Activated CD8-positive, alpha-beta memory T cell treated with anti-CD3 and anti-CD28 coated beads for 36 hours (primary cell): Measurements from ENCODE around the gene DDA1. TPM values are rescaled to one million over a fixed set of nuclear protein-coding genes. Genes with fewer than 3 reads are reported as not detected.

Experiments
- CTCF ChIA-PET: fragments of 350-600 bp; sonication (Branson Sonifier 250); formaldehyde crosslinking; loops from one replicate; lab custom pipeline; 2021; ENCODE audit warnings: antibody characterized with exemption; lab: Charles Lee
- POLR2A ChIA-PET: fragments of 350-600 bp; sonication (Branson Sonifier 250); formaldehyde crosslinking; loops from one replicate; lab custom pipeline; 2021; ENCODE audit warnings: antibody characterized with exemption; lab: Charles Lee
- total RNA-seq, 2 experiments: library from RNA; stranded (reverse); gene quantifications; one replicate each; pipeline ENCODE4 v1.2.3, GENCODE V29; 2021

Gene DDA1
- total RNA-seq, result 10 to 100 TPM; 44.1 to 45.9 TPM

- CTCF ChIA-PET, result interaction anchor here (0.5 to 1.4 kb wide), 8 partner anchors 11 to 325 kb away, joined by 3 to 6 read pairs (median 3); partner anchors contain the start of gene ANO8
Measured at GRCh38 chr19:17309198-17309964, at the start of gene DDA1. TSS of gene DDA1 (plus strand) at chr19:17309563. CDS start at chr19:17309655, 92 bp downstream.

GRCh38 chr19:17259934-17260333 is 49.4 kb upstream of the DDA1 start:
- CTCF ChIA-PET, result interaction anchor here (0.6 to 4.6 kb wide), 14 partner anchors 11 to 808 kb away, joined by 3 to 31 read pairs (median 4); partner anchors contain the start of gene ANKLE1

More at GRCh38 chr19:17309198-17309964, at the start of gene DDA1:
- POLR2A ChIA-PET, result interaction anchor here (0.5 to 1.2 kb wide), 8 partner anchors 19 to 967 kb away, joined by 3 to 4 read pairs (median 3); partner anchors contain the start of genes ANO8 and GTPBP3

GRCh38 chr19:17260842-17261325 is 48.5 kb upstream of the DDA1 start:
- POLR2A ChIA-PET, result interaction anchor here (0.7 kb wide), 1 partner anchor 75 kb away, joined by 5 read pairs; no protein-coding TSS in a partner anchor

More at GRCh38 chr19:17259934-17260333, 49.4 kb upstream of the DDA1 start:
- POLR2A ChIA-PET, result no interaction called here

GRCh38 chr19:17262557-17262956 is 46.8 kb upstream of the DDA1 start:
- ChIA-PET CTCF (interaction anchor here (0.7 to 4.6 kb wide), 4 partner anchors 14 to 188 kb away, joined by 3 to 31 read pairs (median 4); partner anchors contain the start of gene ANKLE1), POLR2A (interaction anchor here (0.6 to 0.7 kb wide), 2 partner anchors 17 to 172 kb away, joined by 3 to 6 read pairs; no protein-coding TSS in a partner anchor)

More at GRCh38 chr19:17260842-17261325, 48.5 kb upstream of the DDA1 start:
- CTCF ChIA-PET, result interaction anchor here (0.6 to 4.6 kb wide), 14 partner anchors 12 to 481 kb away, joined by 3 to 31 read pairs (median 4); partner anchors contain the start of gene ANKLE1

GRCh38 chr19:17263712-17264640 is 45.4 kb upstream of the DDA1 start:
- POLR2A ChIA-PET, result no interaction called here

GRCh38 chr19:17264641-17264979 is 44.8 kb upstream of the DDA1 start, which contains the start of gene USHBP1:
TSS of gene USHBP1 (minus strand) at chr19:17264745. CDS start at chr19:17264299, 446 bp downstream.
- ChIA-PET CTCF (interaction anchor here (0.8 to 5.3 kb wide), 4 partner anchors 9 to 59 kb away, joined by 3 to 35 read pairs (median 6); partner anchors contain the start of gene ANKLE1), POLR2A (no interaction called here)

More at GRCh38 chr19:17263712-17264640, 45.4 kb upstream of the DDA1 start:
- CTCF ChIA-PET, result interaction anchor here (0.8 to 4.6 kb wide), 5 partner anchors 9 to 201 kb away, joined by 3 to 31 read pairs (median 4); partner anchors contain the start of gene ANKLE1

- POLR2A ChIA-PET, result interaction anchor here (0.7 to 1.0 kb wide), 2 partner anchors 16 to 139 kb away, joined by 3 to 6 read pairs; partner anchors contain the start of genes ANKLE1 and BST2
- CTCF ChIA-PET, result interaction anchor here (1.3 to 5.3 kb wide), 3 partner anchors 16 to 31 kb away, joined by 4 to 35 read pairs (median 4); partner anchors contain the start of gene ANKLE1
Measured at GRCh38 chr19:17266026-17266425, 43.3 kb upstream of the DDA1 start.

GRCh38 chr19:17266589-17266974 is 42.8 kb upstream of the DDA1 start:
- CTCF ChIA-PET, result interaction anchor here (0.6 to 5.3 kb wide), 3 partner anchors 15 to 650 kb away, joined by 3 to 35 read pairs (median 4); partner anchors contain the start of gene ANKLE1
- POLR2A ChIA-PET, result interaction anchor here (0.6 to 1.2 kb wide), 8 partner anchors 15 to 768 kb away, joined by 3 to 5 read pairs (median 3); partner anchors contain the start of genes ANKLE1 and BST2

GRCh38 chr19:17266975-17267788 is 42.2 kb upstream of the DDA1 start, which contains the start of gene BABAM1:
TSS of gene BABAM1 (plus strand) at chr19:17267443. CDS start at chr19:17268807, 1,364 bp downstream.
- ChIA-PET CTCF (interaction anchor here (0.6 to 5.3 kb wide), 5 partner anchors 10 to 651 kb away, joined by 3 to 35 read pairs (median 3); partner anchors contain the start of genes ANKLE1 and MVB12A), POLR2A (interaction anchor here (0.6 to 1.2 kb wide), 9 partner anchors 14 to 767 kb away, joined by 3 to 5 read pairs (median 3); partner anchors contain the start of genes ANKLE1 and BST2)

- POLR2A ChIA-PET, result interaction anchor here (0.7 kb wide), 2 partner anchors 152 to 228 kb away, joined by 5 read pairs; no protein-coding TSS in a partner anchor
- CTCF ChIA-PET, result interaction anchor here (5.3 kb wide), 1 partner anchor 13 kb away, joined by 35 read pairs; the partner anchor contains the start of gene ANKLE1
Measured at GRCh38 chr19:17268754-17269153, 40.6 kb upstream of the DDA1 start.

GRCh38 chr19:17274892-17275291 is 34.5 kb upstream of the DDA1 start:
- ChIA-PET POLR2A (interaction anchor here (0.6 kb wide), 1 partner anchor 17 kb away, joined by 4 read pairs; no protein-coding TSS in a partner anchor), CTCF (interaction anchor here (0.6 kb wide), 1 partner anchor 29 kb away, joined by 3 read pairs; no protein-coding TSS in a partner anchor)

GRCh38 chr19:17275441-17276175 is 33.8 kb upstream of the DDA1 start:
- POLR2A ChIA-PET, result no interaction called here

GRCh38 chr19:17279436-17279835 is 29.9 kb upstream of the DDA1 start:
- POLR2A ChIA-PET, result interaction anchor here (0.9 kb wide), 2 partner anchors 17 to 204 kb away, joined by 3 to 8 read pairs; partner anchors contain the start of gene MYO9B
- CTCF ChIA-PET, result interaction anchor here (1.3 to 2.1 kb wide), 2 partner anchors 11 to 22 kb away, joined by 3 to 5 read pairs; no protein-coding TSS in a partner anchor

More at GRCh38 chr19:17275441-17276175, 33.8 kb upstream of the DDA1 start:
- CTCF ChIA-PET, result interaction anchor here (0.6 kb wide), 1 partner anchor 28 kb away, joined by 3 read pairs; no protein-coding TSS in a partner anchor

GRCh38 chr19:17281391-17282304 is 27.7 kb upstream of the DDA1 start, which contains the start of gene ANKLE1:
TSS of gene ANKLE1 (plus strand) at chr19:17281901. CDS start at chr19:17281921, 20 bp downstream.
- POLR2A ChIA-PET, result interaction anchor here (0.6 to 1.0 kb wide), 2 partner anchors 15 to 16 kb away, joined by 3 to 6 read pairs; no protein-coding TSS in a partner anchor
- CTCF ChIA-PET, result interaction anchor here (0.6 to 3.5 kb wide), 24 partner anchors 8 to 1667 kb away, joined by 3 to 35 read pairs (median 5); partner anchors contain the start of genes BABAM1 and MRPL34
